Fibroblast of peridontal ligament (primary cell): ENCODE measurements around the gene CALML3.
"Not testable (repeated sequence)": the region's sequence is repeated elsewhere in the genome, so short reads cannot be mapped to it uniquely, and the experiment has no call there.

Source experiments
- DNase-seq: peaks from one replicate; pipeline ENCODE4 v3.0.0-alpha.2; 2010; ENCODE audit errors: extremely low read depth

Gene CALML3

GRCh38 chr10:5524641-5525560 lies at the start of gene CALML3:
CALML3 (plus strand) TSS chr10:5524961; CDS start chr10:5525086, 125 bp downstream.
- no peak for DNase-seq

GRCh38 chr10:5475088-5475487 lies 49.7 kb upstream of the CALML3 start:
- not testable (repeated sequence) for DNase-seq

- not testable (repeated sequence) for DNase-seq
These were observed 48.6 kb upstream of the CALML3 start for GRCh38 chr10:5475974-5476807.

GRCh38 chr10:5476918-5477525 lies 47.7 kb upstream of the CALML3 start:
- no peak for DNase-seq

GRCh38 chr10:5477948-5478693 lies 46.6 kb upstream of the CALML3 start:
- DNase-seq, result no peak

GRCh38 chr10:5478694-5479305 lies 46.0 kb upstream of the CALML3 start:
- no peak for DNase-seq

GRCh38 chr10:5479481-5480161 lies 45.1 kb upstream of the CALML3 start:
- DNase-seq, result no peak

GRCh38 chr10:5480162-5480941 lies 44.4 kb upstream of the CALML3 start:
- DNase-seq, result no peak

GRCh38 chr10:5481121-5481520 lies 43.6 kb upstream of the CALML3 start:
- DNase-seq, result no peak

- DNase-seq, result no peak
These were observed 42.7 kb upstream of the CALML3 start for GRCh38 chr10:5482016-5482415.

- no peak for DNase-seq
These were observed 40.6 kb upstream of the CALML3 start for GRCh38 chr10:5484205-5484604.

- DNase-seq, result no peak
These were observed 39.5 kb upstream of the CALML3 start for GRCh38 chr10:5485290-5485689.

- DNase-seq, result no peak
These were observed 38.6 kb upstream of the CALML3 start for GRCh38 chr10:5485948-5486852.

GRCh38 chr10:5486853-5487235 lies 37.9 kb upstream of the CALML3 start:
- DNase-seq, result no peak

- DNase-seq, result no peak
These were observed 36.2 kb upstream of the CALML3 start for GRCh38 chr10:5488272-5489161.

GRCh38 chr10:5490032-5490431 lies 34.7 kb upstream of the CALML3 start:
- peak; percentile 16 for DNase-seq

GRCh38 chr10:5490698-5491464 lies 33.9 kb upstream of the CALML3 start:
- DNase-seq, result no peak
